ENCODE results near the gene NPPA.
A peak's percentile ranks its signal among the peaks of the same experiment; 100 is the strongest.
"Not testable (repeated sequence)": the region's sequence is repeated elsewhere in the genome, so short reads cannot be mapped to it uniquely, and the experiment has no call there.

The NPPA gene

GRCh38 chr1:11847667-11848372 is at the start of gene NPPA:
TSS of gene NPPA (minus strand) at chr1:11847783. CDS start at chr1:11847684, 99 bp downstream.
- no peak within 1 kb of the TSS for H3K4me3 ChIP-seq (ENCODE audit: low read depth, low read length)
- no peak for TF ChIP-seq CTCF (IDR thresholded peaks at IDR 0.05; ENCODE audit: low read depth, low read length, missing control alignments)
- no peak for DNase-seq (ENCODE audit: low read depth)

GRCh38 chr1:11894501-11894900 is 46.9 kb upstream of the NPPA start:
- DNase-seq (ENCODE audit: low read depth); H3K4me3 ChIP-seq (ENCODE audit: low read depth, low read length): not testable (repeated sequence)

GRCh38 chr1:11893907-11894251 is 46.3 kb upstream of the NPPA start:
- no peak overlapping the region for H3K4me3 ChIP-seq (ENCODE audit: low read depth, low read length)
- peak; percentile 15 for DNase-seq (ENCODE audit: low read depth)
- peak; percentile 98 for TF ChIP-seq CTCF (IDR thresholded peaks at IDR 0.05; ENCODE audit: low read depth, low read length, missing control alignments)

GRCh38 chr1:11891433-11892186 is 44.0 kb upstream of the NPPA start:
- no peak overlapping the region for H3K4me3 ChIP-seq (ENCODE audit: low read depth, low read length)
- TF ChIP-seq CTCF (IDR thresholded peaks at IDR 0.05; ENCODE audit: low read depth, low read length, missing control alignments): no peak
- DNase-seq (ENCODE audit: low read depth): no peak

- DNase-seq (ENCODE audit: low read depth): no peak
- no peak for TF ChIP-seq CTCF (IDR thresholded peaks at IDR 0.05; ENCODE audit: low read depth, low read length, missing control alignments)
- no peak overlapping the region for H3K4me3 ChIP-seq (ENCODE audit: low read depth, low read length)
These were observed 41.3 kb upstream of the NPPA start for GRCh38 chr1:11888877-11889208.

- H3K4me3 ChIP-seq (ENCODE audit: low read depth, low read length): no peak overlapping the region
- no peak for DNase-seq (ENCODE audit: low read depth)
- TF ChIP-seq CTCF (IDR thresholded peaks at IDR 0.05; ENCODE audit: low read depth, low read length, missing control alignments): no peak
These were observed 40.8 kb upstream of the NPPA start for GRCh38 chr1:11888206-11888876.

- no peak for DNase-seq (ENCODE audit: low read depth)
- no peak for TF ChIP-seq CTCF (IDR thresholded peaks at IDR 0.05; ENCODE audit: low read depth, low read length, missing control alignments)
- no peak overlapping the region for H3K4me3 ChIP-seq (ENCODE audit: low read depth, low read length)
These were observed 40.1 kb upstream of the NPPA start for GRCh38 chr1:11887666-11888007.

Data from GM12864 (cell line).